Vagina (tissue), 2 donors: Measurements from ENCODE around the gene EXPH5. TPM values are rescaled to one million over a fixed set of nuclear protein-coding genes. Genes with fewer than 3 reads are reported as not detected.

Experiments
- DNase-seq, 2 donors: peaks; one replicate each; pipeline ENCODE4 v3.0.0-alpha.2; 2017; ENCODE audit errors: extremely low spot score in 2 of 2
- H3K27ac ChIP-seq: fragments of 200-600 bp; sonication (generic); one replicate; pipeline ENCODE4 v1.5.1; 2019
- H3K27me3 ChIP-seq: fragments of 200-600 bp; sonication (generic); one replicate; pipeline ENCODE4 v1.5.1; 2019
- H3K36me3 ChIP-seq, 2 donors: fragments of 200-600 bp; sonication (generic); one replicate each; pipeline ENCODE4 v1.5.1; 2017 to 2019
- H3K4me1 ChIP-seq: fragments of 200-600 bp; sonication (generic); one replicate; pipeline ENCODE4 v1.5.1; 2019
- H3K4me3 ChIP-seq, 2 donors: fragments of 200-600 bp; sonication (generic); 1 replicate in 1 of 2; 2 replicates in 1 of 2; pipeline ENCODE4 v1.5.1; 2016 to 2019
- H3K9me3 ChIP-seq: fragments of 200-600 bp; sonication (generic); one replicate; pipeline ENCODE4 v1.5.1; 2019
- CTCF ChIP-seq, 3 experiments: fragments of 450-650 bp in 2 of 3; fragments of 200-600 bp in 1 of 3; sonication (generic) in 1 of 3; IDR thresholded peaks; one replicate each; pipeline ENCODE4 v1.5.1; 2017 to 2019; ENCODE audit warnings: antibody characterized with exemption in 3 of 3, mild to moderate bottlenecking in 2 of 3, moderate library complexity in 2 of 3
- POLR2A ChIP-seq, 2 donors: fragments of 450-650 bp; IDR thresholded peaks; one replicate each; pipeline ENCODE4 v1.6.1; 2017; ENCODE audit warnings: antibody characterized with exemption in 2 of 2, mild to moderate bottlenecking in 2 of 2, moderate library complexity in 2 of 2
- POLR2AphosphoS5 ChIP-seq, 2 donors: sonication (generic); formaldehyde crosslinking; IDR thresholded peaks; one replicate each; pipeline ENCODE4 v1.9.0; 2017; ENCODE audit warnings: antibody characterized with exemption in 2 of 2, mild to moderate bottlenecking in 2 of 2, low read depth in 1 of 2; ENCODE audit not compliant: insufficient read depth in 1 of 2
- intact Hi-C: fragments of 100-400 bp; cut with DNase I; formaldehyde crosslinking; loops from one replicate; pipeline ENCODE4 v1.15.1; 2023
- total RNA-seq: library from RNA; depleted of rRNA; stranded (reverse); fragments of >200 nt; gene quantifications from one replicate; pipeline ENCODE4 v1.2.3, GENCODE V29; 2016

Gene EXPH5
- total RNA-seq, 1 donor from 2014 or later, result 16.7 TPM

GRCh38 chr11:108599978-108600377, 6.4 kb upstream of the EXPH5 start:
- intact Hi-C loops, result no loop called here
- no peak overlapping the region for H3K27ac ChIP-seq
- TF ChIP-seq POLR2AphosphoS5 (IDR thresholded peaks at IDR 0.05; ENCODE audit: insufficient read depth in 1 of 2, low read depth in 1 of 2) (no peak), CTCF (IDR thresholded peaks at IDR 0.05) (no peak), POLR2A (IDR thresholded peaks at IDR 0.05) (no peak)

GRCh38 chr11:108597736-108598355, 4.3 kb upstream of the EXPH5 start:
- TF ChIP-seq POLR2AphosphoS5 (IDR thresholded peaks at IDR 0.05; ENCODE audit: insufficient read depth in 1 of 2, low read depth in 1 of 2) (no peak), POLR2A (IDR thresholded peaks at IDR 0.05) (no peak), CTCF (IDR thresholded peaks at IDR 0.05) (no peak)
- intact Hi-C loops, result no loop called here
- Histone ChIP-seq H3K4me3 (no peak overlapping the region), H3K27me3 (no peaks in the 10 kb centered on the region), H3K36me3 (no peaks in the 10 kb centered on the region), H3K9me3 (no peaks in the 10 kb centered on the region), H3K4me1 (peaks cover under 1% of the 10 kb centered on the region), H3K27ac (no peak overlapping the region)
- no peak for DNase-seq

More at GRCh38 chr11:108599978-108600377, 6.4 kb upstream of the EXPH5 start:
- Histone ChIP-seq H3K4me1 (no peaks in the 10 kb centered on the region), H3K36me3 (no peaks in the 10 kb centered on the region), H3K9me3 (no peaks in the 10 kb centered on the region), H3K4me3 (no peak overlapping the region), H3K27me3 (no peaks in the 10 kb centered on the region)
- no peak for DNase-seq

GRCh38 chr11:108596701-108597100, 3.1 kb upstream of the EXPH5 start:
- intact Hi-C loops, result no loop called here
- no peaks in the 10 kb centered on the region for H3K27me3 ChIP-seq
- peaks cover 8% of the 10 kb centered on the region for H3K4me1 ChIP-seq
- TF ChIP-seq CTCF (IDR thresholded peaks at IDR 0.05) (no peak), POLR2A (IDR thresholded peaks at IDR 0.05) (no peak), POLR2AphosphoS5 (IDR thresholded peaks at IDR 0.05; ENCODE audit: insufficient read depth in 1 of 2, low read depth in 1 of 2) (no peak)
- H3K4me3 ChIP-seq, result no peak overlapping the region
- DNase-seq, result no peak
- no peaks in the 10 kb centered on the region for H3K9me3 ChIP-seq
- H3K36me3 ChIP-seq, result no peaks in the 10 kb centered on the region
- no peak overlapping the region for H3K27ac ChIP-seq

- no peak for DNase-seq
- no peaks in the 10 kb centered on the region for H3K9me3 ChIP-seq
- H3K27ac ChIP-seq, result no peak overlapping the region
- intact Hi-C loops, result no loop called here
- no peaks in the 10 kb centered on the region for H3K36me3 ChIP-seq
- peaks cover 8% of the 10 kb centered on the region for H3K4me1 ChIP-seq
- H3K4me3 ChIP-seq, result peak overlapping the region; percentile 56 to 68
- H3K27me3 ChIP-seq, result no peaks in the 10 kb centered on the region
- TF ChIP-seq CTCF (IDR thresholded peaks at IDR 0.05), result no peak
- no peak for TF ChIP-seq POLR2A (IDR thresholded peaks at IDR 0.05)
- no peak for TF ChIP-seq POLR2AphosphoS5 (IDR thresholded peaks at IDR 0.05; ENCODE audit: insufficient read depth in 1 of 2, low read depth in 1 of 2)
These were observed 411 bp upstream of the EXPH5 start for GRCh38 chr11:108593923-108594434.

- Histone ChIP-seq H3K36me3 (no peaks in the 10 kb centered on the region), H3K9me3 (no peaks in the 10 kb centered on the region), H3K27ac (peak overlapping the region; percentile 32), H3K27me3 (no peaks in the 10 kb centered on the region), H3K4me1 (peaks cover 8% of the 10 kb centered on the region), H3K4me3 (peak overlapping the region; percentile 56 to 68)
- DNase-seq, result no peak
- TF ChIP-seq POLR2AphosphoS5 (IDR thresholded peaks at IDR 0.05; ENCODE audit: insufficient read depth in 1 of 2, low read depth in 1 of 2), result no peak
- TF ChIP-seq CTCF (IDR thresholded peaks at IDR 0.05), result no peak
- no peak for TF ChIP-seq POLR2A (IDR thresholded peaks at IDR 0.05)
- intact Hi-C loops, result no loop called here
These were observed 866 bp downstream of the EXPH5 start for GRCh38 chr11:108592591-108593213.
